IPS-18a (cell line): ENCODE data around the gene SPAG4.

ENCODE experiments used
- H3K27ac ChIP-seq: one replicate; pipeline ENCODE4 v1.5.1; 2013; ENCODE audit warnings: low read length
- H3K27me3 ChIP-seq: one replicate; pipeline ENCODE4 v1.6.1; 2013; ENCODE audit warnings: mild to moderate bottlenecking, low read length; ENCODE audit not compliant: control insufficient read depth, insufficient read depth
- H3K36me3 ChIP-seq: one replicate; pipeline ENCODE4 v1.6.1; 2013; ENCODE audit warnings: low read depth, low read length; ENCODE audit not compliant: control insufficient read depth
- H3K4me1 ChIP-seq: one replicate; pipeline ENCODE4 v1.6.1; 2013; ENCODE audit warnings: low read depth, low read length; ENCODE audit not compliant: control insufficient read depth
- H3K4me3 ChIP-seq: one replicate; pipeline ENCODE4 v1.5.1; 2013; ENCODE audit warnings: low read length
- H3K9ac ChIP-seq: one replicate; pipeline ENCODE4 v1.6.1; 2013; ENCODE audit warnings: mild to moderate bottlenecking, low read length, moderate library complexity
- H3K9me3 ChIP-seq: one replicate; pipeline ENCODE4 v1.6.1; 2013; ENCODE audit warnings: low read depth, low read length; ENCODE audit not compliant: control insufficient read depth

Gene SPAG4

GRCh38 chr20:35630636-35631035 is 15.0 kb downstream of the SPAG4 start:
- H3K27ac ChIP-seq, result no peak overlapping the region
- H3K4me1 ChIP-seq, result no peaks in the 10 kb centered on the region
- H3K27me3 ChIP-seq, result no peaks in the 10 kb centered on the region
- no peaks in the 10 kb centered on the region for H3K9me3 ChIP-seq
- no peak overlapping the region for H3K9ac ChIP-seq
- H3K36me3 ChIP-seq, result peaks cover 42% of the 10 kb centered on the region
- no peak overlapping the region for H3K4me3 ChIP-seq

- H3K36me3 ChIP-seq, result peaks cover 26% of the 10 kb centered on the region
- no peak overlapping the region for H3K9ac ChIP-seq
- H3K9me3 ChIP-seq, result no peaks in the 10 kb centered on the region
- H3K27ac ChIP-seq, result no peak overlapping the region
- H3K27me3 ChIP-seq, result no peaks in the 10 kb centered on the region
- no peaks in the 10 kb centered on the region for H3K4me1 ChIP-seq
- no peak overlapping the region for H3K4me3 ChIP-seq
Observed at GRCh38 chr20:35632539-35633115, 17.0 kb downstream of the SPAG4 start.

- no peaks in the 10 kb centered on the region for H3K4me1 ChIP-seq
- H3K27me3 ChIP-seq, result no peaks in the 10 kb centered on the region
- H3K9me3 ChIP-seq, result no peaks in the 10 kb centered on the region
- H3K4me3 ChIP-seq, result no peak overlapping the region
- H3K36me3 ChIP-seq, result peaks cover 10% of the 10 kb centered on the region
- no peak overlapping the region for H3K27ac ChIP-seq
- H3K9ac ChIP-seq, result no peak overlapping the region
Observed at GRCh38 chr20:35635652-35636051, 20.0 kb downstream of the SPAG4 start.

GRCh38 chr20:35636095-35636494 is 20.5 kb downstream of the SPAG4 start:
- no peaks in the 10 kb centered on the region for H3K9me3 ChIP-seq
- no peak overlapping the region for H3K9ac ChIP-seq
- H3K36me3 ChIP-seq, result peaks cover 5% of the 10 kb centered on the region
- no peak overlapping the region for H3K27ac ChIP-seq
- no peaks in the 10 kb centered on the region for H3K4me1 ChIP-seq
- H3K4me3 ChIP-seq, result no peak overlapping the region
- no peaks in the 10 kb centered on the region for H3K27me3 ChIP-seq

GRCh38 chr20:35637276-35637675 is 21.6 kb downstream of the SPAG4 start:
- H3K27ac ChIP-seq, result no peak overlapping the region
- H3K9me3 ChIP-seq, result no peaks in the 10 kb centered on the region
- H3K27me3 ChIP-seq, result no peaks in the 10 kb centered on the region
- H3K36me3 ChIP-seq, result no peaks in the 10 kb centered on the region
- H3K4me1 ChIP-seq, result no peaks in the 10 kb centered on the region
- H3K9ac ChIP-seq, result no peak overlapping the region
- H3K4me3 ChIP-seq, result no peak overlapping the region

- Histone ChIP-seq H3K4me1 (no peaks in the 10 kb centered on the region), H3K4me3 (no peak overlapping the region), H3K9ac (no peak overlapping the region), H3K9me3 (no peaks in the 10 kb centered on the region), H3K27me3 (no peaks in the 10 kb centered on the region), H3K36me3 (no peaks in the 10 kb centered on the region), H3K27ac (no peak overlapping the region)
Observed at GRCh38 chr20:35638751-35639150, 23.1 kb downstream of the SPAG4 start.

GRCh38 chr20:35640724-35641123 is 25.1 kb downstream of the SPAG4 start:
- Histone ChIP-seq H3K36me3 (no peaks in the 10 kb centered on the region), H3K4me1 (no peaks in the 10 kb centered on the region), H3K9me3 (no peaks in the 10 kb centered on the region), H3K4me3 (no peak overlapping the region), H3K27me3 (no peaks in the 10 kb centered on the region), H3K27ac (no peak overlapping the region), H3K9ac (no peak overlapping the region)

GRCh38 chr20:35641743-35642142 is 26.1 kb downstream of the SPAG4 start:
- H3K4me1 ChIP-seq, result no peaks in the 10 kb centered on the region
- no peak overlapping the region for H3K9ac ChIP-seq
- no peaks in the 10 kb centered on the region for H3K27me3 ChIP-seq
- H3K36me3 ChIP-seq, result no peaks in the 10 kb centered on the region
- no peak overlapping the region for H3K27ac ChIP-seq
- no peak overlapping the region for H3K4me3 ChIP-seq
- H3K9me3 ChIP-seq, result no peaks in the 10 kb centered on the region

GRCh38 chr20:35643045-35643444 is 27.4 kb downstream of the SPAG4 start:
- no peak overlapping the region for H3K9ac ChIP-seq
- H3K9me3 ChIP-seq, result no peaks in the 10 kb centered on the region
- H3K36me3 ChIP-seq, result no peaks in the 10 kb centered on the region
- no peak overlapping the region for H3K27ac ChIP-seq
- H3K4me1 ChIP-seq, result no peaks in the 10 kb centered on the region
- no peaks in the 10 kb centered on the region for H3K27me3 ChIP-seq
- no peak overlapping the region for H3K4me3 ChIP-seq

- H3K4me1 ChIP-seq, result no peaks in the 10 kb centered on the region
- H3K9me3 ChIP-seq, result no peaks in the 10 kb centered on the region
- H3K27me3 ChIP-seq, result no peaks in the 10 kb centered on the region
- no peak overlapping the region for H3K4me3 ChIP-seq
- no peak overlapping the region for H3K9ac ChIP-seq
- H3K27ac ChIP-seq, result no peak overlapping the region
- no peaks in the 10 kb centered on the region for H3K36me3 ChIP-seq
Observed at GRCh38 chr20:35644806-35645205, 29.2 kb downstream of the SPAG4 start.

GRCh38 chr20:35648836-35649235 is 33.2 kb downstream of the SPAG4 start:
- no peak overlapping the region for H3K9ac ChIP-seq
- H3K36me3 ChIP-seq, result peaks cover 25% of the 10 kb centered on the region
- no peaks in the 10 kb centered on the region for H3K4me1 ChIP-seq
- no peaks in the 10 kb centered on the region for H3K27me3 ChIP-seq
- no peak overlapping the region for H3K27ac ChIP-seq
- no peaks in the 10 kb centered on the region for H3K9me3 ChIP-seq
- H3K4me3 ChIP-seq, result no peak overlapping the region

- Histone ChIP-seq H3K9me3 (no peaks in the 10 kb centered on the region), H3K27me3 (no peaks in the 10 kb centered on the region), H3K36me3 (peaks cover 43% of the 10 kb centered on the region), H3K27ac (no peak overlapping the region), H3K4me3 (no peak overlapping the region), H3K9ac (no peak overlapping the region), H3K4me1 (no peaks in the 10 kb centered on the region)
Observed at GRCh38 chr20:35650632-35651031, 35.0 kb downstream of the SPAG4 start.
